Measurements from ENCODE around the gene CNGA3.

Gene CNGA3

GRCh38 chr2:98329549-98329948 lies 16.7 kb upstream of the CNGA3 start:
- no peak for DNase-seq (ENCODE audit: low spot score)

- no peak for DNase-seq (ENCODE audit: low spot score)
Observed at GRCh38 chr2:98332989-98333388, 13.3 kb upstream of the CNGA3 start.

- no peak for DNase-seq (ENCODE audit: low spot score)
Observed at GRCh38 chr2:98333922-98334321, 12.3 kb upstream of the CNGA3 start.

GRCh38 chr2:98334439-98335078 lies 11.7 kb upstream of the CNGA3 start:
- no peak for DNase-seq (ENCODE audit: low spot score)

- no peak for DNase-seq (ENCODE audit: low spot score)
Observed at GRCh38 chr2:98335271-98335670, 11.0 kb upstream of the CNGA3 start.

GRCh38 chr2:98341241-98341640 lies 5.0 kb upstream of the CNGA3 start:
- no peak for DNase-seq (ENCODE audit: low spot score)

- no peak for DNase-seq (ENCODE audit: low spot score)
Observed at GRCh38 chr2:98343285-98343684, 3.0 kb upstream of the CNGA3 start.

- no peak for DNase-seq (ENCODE audit: low spot score)
Observed at GRCh38 chr2:98347298-98348065, 1.2 kb downstream of the CNGA3 start.

GRCh38 chr2:98348066-98348561 lies 1.9 kb downstream of the CNGA3 start:
- no peak for DNase-seq (ENCODE audit: low spot score)

GRCh38 chr2:98350411-98350810 lies 4.2 kb downstream of the CNGA3 start:
- no peak for DNase-seq (ENCODE audit: low spot score)

- no peak for DNase-seq (ENCODE audit: low spot score)
Observed at GRCh38 chr2:98355881-98356280, 9.6 kb downstream of the CNGA3 start.

- no peak for DNase-seq (ENCODE audit: low spot score)
Observed at GRCh38 chr2:98356729-98357128, 10.5 kb downstream of the CNGA3 start.

GRCh38 chr2:98357849-98358248 lies 11.6 kb downstream of the CNGA3 start:
- no peak for DNase-seq (ENCODE audit: low spot score)

GRCh38 chr2:98359986-98360385 lies 13.7 kb downstream of the CNGA3 start:
- DNase-seq (ENCODE audit: low spot score), result no peak

GRCh38 chr2:98367721-98368120 lies 21.5 kb downstream of the CNGA3 start:
- DNase-seq (ENCODE audit: low spot score), result no peak

GRCh38 chr2:98369710-98370239 lies 23.5 kb downstream of the CNGA3 start:
- DNase-seq (ENCODE audit: low spot score), result no peak

GRCh38 chr2:98372121-98372520 lies 25.9 kb downstream of the CNGA3 start:
- no peak for DNase-seq (ENCODE audit: low spot score)

- no peak for DNase-seq (ENCODE audit: low spot score)
Observed at GRCh38 chr2:98372579-98372978, 26.3 kb downstream of the CNGA3 start.

GRCh38 chr2:98374286-98374685 lies 28.0 kb downstream of the CNGA3 start:
- no peak for DNase-seq (ENCODE audit: low spot score)

GRCh38 chr2:98374958-98375570 lies 28.8 kb downstream of the CNGA3 start:
- DNase-seq (ENCODE audit: low spot score), result no peak

- no peak for DNase-seq (ENCODE audit: low spot score)
Observed at GRCh38 chr2:98376301-98376910, 30.1 kb downstream of the CNGA3 start.

GRCh38 chr2:98376996-98377395 lies 30.7 kb downstream of the CNGA3 start:
- DNase-seq (ENCODE audit: low spot score), result no peak

All from CD4-positive, alpha-beta T cell treated with Interleukin-6 at 100 ng/mL for 8 hours (primary cell).